Measurements from ENCODE around the gene ESM1.
"Not testable (repeated sequence)": the region's sequence is repeated elsewhere in the genome, so short reads cannot be mapped to it uniquely, and the experiment has no call there.

The ESM1 gene, protein sequence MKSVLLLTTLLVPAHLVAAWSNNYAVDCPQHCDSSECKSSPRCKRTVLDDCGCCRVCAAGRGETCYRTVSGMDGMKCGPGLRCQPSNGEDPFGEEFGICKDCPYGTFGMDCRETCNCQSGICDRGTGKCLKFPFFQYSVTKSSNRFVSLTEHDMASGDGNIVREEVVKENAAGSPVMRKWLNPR

DNA sequence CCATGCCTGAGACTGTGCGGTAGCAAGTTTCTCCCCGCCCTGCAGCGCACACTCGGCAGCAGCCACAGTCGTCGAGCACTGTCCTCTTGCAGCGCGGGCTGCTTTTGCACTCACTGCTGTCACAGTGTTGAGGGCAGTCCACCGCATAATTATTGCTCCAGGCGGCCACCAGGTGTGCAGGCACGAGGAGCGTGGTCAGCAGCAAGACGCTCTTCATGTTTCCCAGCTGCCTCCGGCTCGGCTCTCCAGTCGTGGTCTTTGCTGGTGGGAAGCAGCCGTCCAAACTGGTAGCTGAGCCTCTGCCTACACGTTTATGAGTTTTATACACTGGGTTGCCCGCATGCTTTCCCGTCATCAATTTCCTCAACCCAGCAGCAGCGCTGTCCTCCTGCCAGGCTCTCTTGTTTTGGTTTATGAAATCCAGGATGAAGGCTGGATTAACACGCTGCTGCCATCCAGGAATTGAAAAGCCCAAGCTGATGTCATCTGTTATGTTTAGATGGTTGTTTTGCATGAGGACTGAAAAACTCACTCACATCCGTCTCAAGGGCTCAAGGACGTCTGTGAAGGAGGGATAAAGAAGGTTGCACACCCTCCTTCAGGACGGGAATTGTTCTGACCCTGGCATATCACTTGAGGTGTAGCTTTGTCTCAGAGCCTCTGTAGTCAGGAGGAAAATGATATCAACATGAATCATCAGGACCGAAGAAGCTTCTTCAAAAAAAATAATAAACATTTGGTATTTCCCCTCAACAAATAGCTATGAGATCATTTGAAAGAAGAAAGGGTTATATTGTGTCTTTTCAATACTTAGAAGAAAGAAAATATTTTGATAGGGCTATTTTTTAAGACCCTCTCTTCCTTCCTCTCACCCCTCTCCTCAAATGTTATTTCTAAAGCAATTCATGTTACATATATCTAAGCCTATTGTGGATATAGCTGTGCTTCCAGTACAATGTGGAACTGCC, at the start of gene ESM1:
Gene ESM1, minus strand, starts transcription at position 293 of the 968 bp plus-strand sequence. Its CDS starts 76 bp downstream, at position 217.
- in situ Hi-C loops (cut with MboI; ENCODE audit: low pct_unique_long_range_greater_than_20kb, low sequenced_read_pairs), result no loop called here
- no peak for DNase-seq

DNA sequence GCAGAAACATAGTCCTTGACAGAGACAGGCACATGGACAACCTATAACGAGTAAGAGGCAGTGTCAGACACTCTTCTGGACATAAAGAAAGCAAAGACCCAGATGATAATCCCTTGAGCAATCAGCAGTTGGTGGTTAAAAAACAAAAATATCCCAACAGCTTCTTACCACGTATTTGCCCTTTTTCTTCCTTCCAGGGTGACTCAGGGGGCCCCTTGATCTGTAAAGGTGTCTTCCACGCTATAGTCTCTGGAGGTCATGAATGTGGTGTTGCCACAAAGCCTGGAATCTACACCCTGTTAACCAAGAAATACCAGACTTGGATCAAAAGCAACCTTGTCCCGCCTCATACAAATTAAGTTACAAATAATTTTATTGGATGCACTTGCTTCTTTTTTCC, 48.2 kb upstream of the ESM1 start:
- DNase-seq, result no peak
- in situ Hi-C loops (cut with MboI; ENCODE audit: low pct_unique_long_range_greater_than_20kb, low sequenced_read_pairs), result no loop called here

DNA sequence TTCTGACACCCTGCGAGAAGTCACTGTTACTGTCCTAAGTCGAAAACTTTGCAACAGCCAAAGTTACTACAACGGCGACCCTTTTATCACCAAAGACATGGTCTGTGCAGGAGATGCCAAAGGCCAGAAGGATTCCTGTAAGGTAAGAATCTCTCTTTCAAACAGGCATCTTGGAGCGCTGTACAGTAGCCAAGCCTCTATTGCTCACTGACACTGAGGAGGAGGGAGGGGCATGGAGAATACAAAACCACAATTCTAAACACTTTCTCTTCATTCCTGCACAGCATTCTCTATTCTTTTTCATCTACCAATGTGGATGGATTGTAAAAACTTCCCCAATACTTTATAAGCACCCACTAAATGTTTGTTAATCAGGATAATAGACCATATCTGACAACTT, 46.1 kb upstream of the ESM1 start:
- no peak for DNase-seq
- in situ Hi-C loops (cut with MboI; ENCODE audit: low pct_unique_long_range_greater_than_20kb, low sequenced_read_pairs), result no loop called here

DNA sequence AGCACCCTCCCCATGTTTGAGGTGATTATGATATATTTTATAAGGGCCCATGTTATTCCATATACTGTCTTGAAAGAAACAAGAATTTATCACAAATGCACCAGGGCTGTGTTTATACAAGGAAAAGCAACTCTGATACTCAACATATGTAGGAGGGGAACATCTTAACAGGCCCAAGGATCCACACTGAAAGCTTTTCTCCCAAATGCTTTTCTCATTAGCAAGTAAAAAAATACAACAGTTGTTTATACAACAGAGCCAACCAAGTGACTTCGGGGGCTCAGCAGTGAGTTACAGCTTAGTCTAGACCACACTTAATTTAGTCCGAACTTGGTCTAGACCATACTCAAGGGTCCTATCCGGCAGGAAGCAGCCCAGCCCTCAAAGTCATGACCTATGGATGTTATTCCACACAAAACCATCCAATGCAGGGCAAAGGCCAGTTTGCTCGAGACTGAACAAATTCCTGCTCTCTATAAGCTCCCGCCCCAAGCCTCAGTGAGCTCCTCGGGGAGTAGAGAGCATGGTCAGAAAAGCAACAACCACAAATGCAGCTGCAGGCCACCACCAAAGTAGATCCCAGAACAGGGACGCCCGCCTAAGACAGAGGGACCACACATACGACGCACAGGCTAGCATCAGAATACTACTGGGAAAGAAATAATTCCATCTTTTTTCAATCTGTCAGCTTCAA, 45.4 kb upstream of the ESM1 start:
- in situ Hi-C loops (cut with MboI; ENCODE audit: low pct_unique_long_range_greater_than_20kb, low sequenced_read_pairs), result no loop called here
- no peak for DNase-seq

DNA sequence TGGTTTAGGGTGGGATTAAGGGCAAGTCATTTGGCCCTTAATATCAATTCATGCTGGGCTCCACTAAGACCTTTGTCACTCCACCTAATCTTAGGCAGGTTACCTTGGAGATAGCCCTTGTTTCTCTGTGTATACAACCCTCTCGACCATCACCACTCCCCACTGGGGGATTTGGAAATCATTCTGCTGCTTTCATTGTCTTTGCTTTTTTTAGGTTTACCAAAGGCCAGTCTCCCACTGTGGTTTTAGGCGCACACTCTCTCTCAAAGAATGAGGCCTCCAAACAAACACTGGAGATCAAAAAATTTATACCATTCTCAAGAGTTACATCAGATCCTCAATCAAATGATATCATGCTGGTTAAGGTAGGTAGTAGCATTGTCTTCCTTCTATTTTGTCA, 44.8 kb upstream of the ESM1 start:
- in situ Hi-C loops (cut with MboI; ENCODE audit: low pct_unique_long_range_greater_than_20kb, low sequenced_read_pairs), result no loop called here
- DNase-seq, result no peak

DNA sequence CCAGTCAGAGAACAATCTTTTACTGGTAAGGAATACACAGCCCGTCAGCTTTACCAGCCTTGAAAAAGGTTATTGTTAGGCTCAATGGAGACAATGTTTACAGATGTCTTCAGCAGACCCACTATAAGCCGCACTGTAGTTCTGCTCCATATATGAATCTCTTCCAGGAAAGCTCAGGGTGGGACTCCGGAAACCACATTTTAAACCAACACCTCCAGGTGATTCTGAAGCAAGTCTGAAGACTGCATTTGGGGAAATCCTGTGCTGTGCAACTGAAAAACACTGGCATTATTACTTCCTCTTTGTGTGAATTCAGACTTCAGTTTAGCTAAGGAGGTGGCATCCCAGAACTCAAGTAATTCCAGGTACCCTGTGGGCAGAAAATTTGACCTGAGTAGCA, 42.2 kb upstream of the ESM1 start:
- peak; percentile 54 for DNase-seq
- in situ Hi-C loops (cut with MboI; ENCODE audit: low pct_unique_long_range_greater_than_20kb, low sequenced_read_pairs), result no loop called here

DNA sequence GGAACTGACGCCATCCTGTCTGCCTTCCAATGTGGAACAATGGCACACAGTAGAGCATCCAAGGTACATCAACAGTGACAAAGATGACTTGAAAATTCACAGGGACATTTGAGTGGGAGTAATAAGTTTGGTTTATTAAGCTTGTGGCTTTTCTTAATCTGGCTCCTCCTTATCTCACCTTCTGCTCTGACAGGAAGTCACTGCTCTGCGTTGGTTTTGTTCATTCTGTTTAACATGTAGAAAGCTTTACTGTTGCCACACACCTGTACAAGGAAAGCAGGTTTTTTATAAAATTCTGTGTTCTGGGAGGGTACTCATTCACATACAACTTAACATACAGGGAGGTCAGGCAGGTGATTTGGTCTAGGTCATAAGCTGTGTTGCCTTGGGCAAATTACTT, 37.1 kb upstream of the ESM1 start:
- in situ Hi-C loops (cut with MboI; ENCODE audit: low pct_unique_long_range_greater_than_20kb, low sequenced_read_pairs), result no loop called here

DNA sequence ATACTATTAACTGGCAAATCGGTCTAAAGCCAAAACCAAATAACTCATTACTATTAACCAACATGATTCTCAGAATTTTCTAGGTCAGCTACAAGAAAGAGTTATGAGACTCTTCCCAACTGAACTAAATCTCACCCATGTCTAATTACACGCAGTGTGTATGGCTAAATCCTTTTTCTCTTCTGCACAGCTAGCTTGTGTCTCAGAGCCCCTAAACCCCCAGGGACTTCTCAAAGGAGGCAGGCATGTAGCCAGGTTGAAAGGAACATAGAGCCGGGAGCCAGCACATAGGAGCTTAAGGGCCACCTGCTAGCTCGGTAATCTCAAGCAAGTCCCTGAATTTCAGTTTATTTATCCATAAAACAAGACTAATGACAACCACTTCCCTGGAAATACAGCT, 36.4 kb upstream of the ESM1 start:
- DNase-seq, result no peak
- in situ Hi-C loops (cut with MboI; ENCODE audit: low pct_unique_long_range_greater_than_20kb, low sequenced_read_pairs), result no loop called here

More for the DNA sequence above, 37.1 kb upstream of the ESM1 start:
- DNase-seq, result no peak

DNA sequence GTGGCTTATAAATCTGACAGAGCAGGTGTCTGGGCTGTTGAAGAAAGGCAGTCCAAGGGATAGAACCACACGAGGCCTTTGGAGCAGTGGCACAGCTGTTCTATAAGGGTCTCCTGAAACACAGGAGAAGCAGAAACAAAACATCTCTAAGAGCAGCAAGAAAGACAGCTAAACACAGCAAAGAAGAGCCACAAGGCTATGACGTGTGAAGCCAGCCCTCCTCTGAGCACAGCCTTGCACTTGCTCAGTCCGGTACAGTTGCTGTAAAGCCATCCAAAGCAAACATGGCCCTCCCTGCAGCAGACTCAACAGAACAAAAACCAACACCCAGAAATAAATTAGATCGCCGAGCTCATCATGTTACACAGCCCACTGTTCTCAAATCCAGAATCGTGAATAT, 36.0 kb upstream of the ESM1 start:
- DNase-seq, result no peak
- in situ Hi-C loops (cut with MboI; ENCODE audit: low pct_unique_long_range_greater_than_20kb, low sequenced_read_pairs), result no loop called here

DNA sequence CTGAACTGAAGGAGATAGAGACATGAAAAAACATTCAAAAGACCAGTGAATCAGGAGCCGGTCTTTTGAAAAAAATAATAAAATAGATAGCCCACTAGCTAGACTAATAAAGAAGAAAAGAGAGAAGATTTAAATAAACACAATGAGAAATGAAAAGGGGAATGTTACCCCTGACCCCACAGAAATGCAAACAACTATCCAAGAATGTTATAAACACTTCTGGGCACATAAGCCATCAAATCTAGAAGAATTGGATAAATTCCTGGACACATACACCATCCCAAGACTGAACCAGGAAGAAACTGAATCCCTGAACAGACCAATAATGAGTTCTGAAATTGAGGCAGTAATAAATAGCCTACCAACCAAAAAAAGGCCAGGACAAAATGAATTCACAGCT, 24.8 kb upstream of the ESM1 start:
- in situ Hi-C loops (cut with MboI; ENCODE audit: low pct_unique_long_range_greater_than_20kb, low sequenced_read_pairs); DNase-seq: not testable (repeated sequence)

DNA sequence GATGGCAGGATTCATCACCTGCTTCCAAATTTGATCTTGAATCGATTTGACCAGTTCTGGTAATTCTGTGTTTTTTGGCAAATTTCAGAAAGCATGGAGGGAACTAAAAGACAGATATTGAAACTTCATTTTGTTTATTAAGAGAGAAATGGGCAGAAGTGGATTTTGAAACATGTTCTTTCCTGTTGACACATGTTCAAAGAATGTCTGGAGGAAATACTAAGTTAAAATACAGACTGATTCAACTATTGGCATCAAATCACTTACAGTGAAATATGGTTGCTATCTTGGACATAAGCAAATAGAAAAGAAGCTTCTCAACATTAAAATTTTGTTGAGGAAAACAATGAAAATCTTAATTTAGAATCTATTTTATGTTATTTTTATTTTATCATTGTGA, 19.3 kb upstream of the ESM1 start:
- in situ Hi-C loops (cut with MboI; ENCODE audit: low pct_unique_long_range_greater_than_20kb, low sequenced_read_pairs), result no loop called here
- no peak for DNase-seq

DNA sequence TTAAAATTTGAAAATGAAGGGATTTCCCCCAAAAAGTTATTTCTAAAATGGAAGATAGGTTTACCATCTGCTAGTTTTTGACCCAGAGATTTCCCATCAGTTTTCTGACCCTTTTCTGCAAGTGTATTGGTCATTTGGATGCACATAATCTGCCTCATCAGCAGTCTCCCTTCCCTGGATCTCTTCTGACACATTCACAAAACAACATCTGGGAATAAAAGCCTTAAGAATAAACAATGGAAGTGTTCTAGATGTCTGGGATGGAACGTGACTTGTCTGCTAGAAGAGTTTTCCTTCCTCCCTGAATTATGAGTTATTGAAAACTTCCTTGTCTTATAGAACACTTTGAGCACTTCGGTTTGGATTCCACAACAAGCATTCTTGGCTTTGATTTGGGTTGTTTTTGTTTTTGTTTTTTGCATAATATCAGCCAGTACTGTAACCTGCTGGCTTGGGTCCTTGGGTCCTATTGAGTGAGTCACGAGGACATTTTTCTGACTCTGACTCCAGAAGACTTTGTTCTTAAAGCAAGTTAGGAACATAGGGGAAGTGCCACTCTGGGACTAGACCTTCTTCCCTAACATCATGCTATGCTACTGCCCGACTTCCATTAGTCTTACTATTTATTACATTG, 18.2 kb upstream of the ESM1 start:
- DNase-seq, result no peak
- in situ Hi-C loops (cut with MboI; ENCODE audit: low pct_unique_long_range_greater_than_20kb, low sequenced_read_pairs), result no loop called here

DNA sequence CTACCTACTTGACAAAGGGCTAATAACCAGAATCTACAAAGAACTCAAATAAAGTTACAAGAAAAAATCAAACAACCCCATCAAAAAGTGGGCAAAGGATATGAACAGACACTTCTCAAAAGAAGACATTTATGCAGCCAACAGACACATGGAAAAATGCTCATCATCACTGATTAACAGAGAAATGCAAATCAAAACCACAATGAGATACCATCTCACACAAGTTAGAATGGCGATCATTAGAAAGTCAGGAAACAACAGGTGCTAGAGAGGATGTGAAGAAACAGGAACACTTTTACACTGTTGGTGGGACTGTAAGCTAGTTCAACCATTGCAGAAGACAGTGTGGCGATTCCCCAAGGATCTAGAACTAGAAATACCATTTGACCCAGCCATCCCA, 16.8 kb upstream of the ESM1 start:
- in situ Hi-C loops (cut with MboI; ENCODE audit: low pct_unique_long_range_greater_than_20kb, low sequenced_read_pairs); DNase-seq: not testable (repeated sequence)

DNA sequence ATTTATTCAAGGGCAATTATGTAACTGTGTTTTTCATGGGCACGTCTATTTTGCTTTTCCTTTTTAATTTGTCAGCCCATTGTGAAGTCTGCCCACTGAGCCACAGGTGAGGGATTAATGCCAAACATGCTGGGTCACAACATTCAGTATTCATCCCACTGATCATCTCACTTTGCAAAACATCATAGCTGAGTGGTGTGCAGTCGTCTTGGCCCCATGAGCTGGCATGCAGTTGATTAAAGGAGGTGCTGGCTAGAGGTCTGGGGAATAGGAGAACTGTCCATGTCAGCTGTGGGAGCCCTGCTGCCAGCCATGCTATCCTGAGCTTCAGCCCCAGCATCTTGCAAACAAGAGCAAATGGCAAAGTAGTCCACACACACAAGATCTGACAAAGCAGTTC, 11.7 kb upstream of the ESM1 start:
- DNase-seq, result no peak
- in situ Hi-C loops (cut with MboI; ENCODE audit: low pct_unique_long_range_greater_than_20kb, low sequenced_read_pairs), result no loop called here

DNA sequence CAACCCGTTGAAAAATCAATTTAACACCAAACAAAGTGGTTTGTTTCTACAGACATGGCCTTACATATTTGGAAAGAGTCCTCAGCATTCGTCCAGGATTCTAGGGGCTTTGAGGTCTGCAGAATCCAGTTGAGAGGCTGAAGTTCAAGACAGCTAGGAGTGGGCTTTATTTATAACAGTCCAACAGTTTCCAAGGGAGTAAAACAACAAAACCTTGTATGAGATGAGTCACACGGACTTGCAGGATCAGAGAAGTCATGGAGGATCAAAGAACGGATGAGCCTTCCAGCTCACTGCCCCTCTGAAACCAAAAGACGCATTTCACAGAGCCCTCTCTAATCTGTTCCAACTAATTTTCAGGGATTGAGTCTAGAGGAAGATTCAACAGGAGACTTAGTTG, 11.1 kb upstream of the ESM1 start:
- in situ Hi-C loops (cut with MboI; ENCODE audit: low pct_unique_long_range_greater_than_20kb, low sequenced_read_pairs), result no loop called here

DNA sequence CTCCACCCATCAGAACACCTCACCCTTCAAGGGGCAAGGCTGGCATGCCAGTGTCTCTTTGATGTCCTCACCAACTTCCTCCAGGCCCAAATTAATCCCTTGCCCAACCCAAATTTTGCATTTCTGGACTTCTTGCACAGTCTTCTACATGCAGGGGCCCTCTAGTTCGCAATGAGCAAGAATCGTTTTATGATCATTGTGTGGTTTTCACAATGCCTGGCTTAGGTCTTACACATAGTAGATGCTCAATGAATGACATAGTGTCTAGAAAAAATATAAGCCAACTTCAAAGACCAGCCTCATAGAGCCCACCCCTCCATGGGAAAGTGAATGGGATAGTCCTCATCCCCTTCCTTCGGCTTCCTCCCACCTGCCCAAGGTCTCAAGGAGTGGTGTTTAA, 9.8 kb upstream of the ESM1 start:
- DNase-seq, result no peak
- in situ Hi-C loops (cut with MboI; ENCODE audit: low pct_unique_long_range_greater_than_20kb, low sequenced_read_pairs), result no loop called here

More for the DNA sequence above, 11.1 kb upstream of the ESM1 start:
- DNase-seq, result no peak

DNA sequence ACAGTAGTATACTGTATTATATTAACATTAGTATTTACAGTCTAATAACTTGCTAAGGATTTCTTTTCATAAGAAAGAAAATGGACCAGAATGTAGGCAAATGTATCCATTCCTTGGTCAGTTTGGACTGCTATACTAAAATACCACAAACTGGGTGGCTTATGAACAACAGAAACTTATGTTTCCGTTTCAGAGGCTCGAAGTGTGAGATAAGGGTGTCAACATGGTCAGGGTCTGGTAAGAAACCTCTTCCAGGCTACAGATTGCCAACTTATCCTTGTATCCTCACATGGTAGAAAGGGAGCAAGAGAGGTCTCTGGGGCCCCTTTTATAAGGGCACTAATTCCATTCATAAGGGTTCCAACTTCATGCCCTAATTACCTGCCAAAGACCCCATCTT, 9.2 kb upstream of the ESM1 start:
- in situ Hi-C loops (cut with MboI; ENCODE audit: low pct_unique_long_range_greater_than_20kb, low sequenced_read_pairs), result no loop called here
- no peak for DNase-seq

DNA sequence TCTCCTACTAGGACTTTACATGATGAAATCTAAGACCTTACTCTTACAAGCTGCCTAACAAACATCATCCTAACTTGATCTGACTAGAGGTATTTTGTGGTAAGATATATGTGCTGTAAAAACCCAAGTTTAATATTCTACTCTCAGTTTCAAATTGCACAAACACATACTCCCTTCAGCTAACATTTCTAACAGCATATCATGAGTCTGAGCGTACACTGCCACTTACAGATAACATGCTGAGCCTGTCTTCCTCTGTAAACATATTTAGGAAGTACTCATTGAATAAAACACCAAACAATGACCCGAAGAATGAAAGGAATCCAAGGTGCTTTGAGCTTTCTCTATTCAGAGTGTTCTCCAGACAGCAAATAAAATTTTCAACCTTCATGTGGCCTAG, 7.9 kb upstream of the ESM1 start:
- in situ Hi-C loops (cut with MboI; ENCODE audit: low pct_unique_long_range_greater_than_20kb, low sequenced_read_pairs), result no loop called here

DNA sequence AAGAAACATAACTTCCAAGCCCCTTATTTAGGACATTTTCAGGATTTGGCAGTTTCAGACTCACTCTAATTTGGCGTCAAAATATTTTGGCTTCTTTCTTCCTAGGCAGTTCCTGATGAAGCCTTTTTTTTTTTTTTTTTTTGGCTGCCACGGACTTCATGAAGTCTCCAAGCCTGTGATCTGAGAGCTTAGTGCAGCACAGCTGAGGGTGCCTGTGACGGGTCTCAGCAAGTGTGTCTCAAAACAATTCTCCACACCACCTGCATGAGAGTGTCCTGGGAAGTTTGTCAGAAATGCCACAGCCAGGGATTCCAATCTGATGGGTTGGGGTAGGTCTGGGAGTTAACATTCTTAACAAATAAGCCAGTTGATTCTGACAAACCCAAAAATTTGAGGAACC, 6.0 kb upstream of the ESM1 start:
- DNase-seq, result no peak
- in situ Hi-C loops (cut with MboI; ENCODE audit: low pct_unique_long_range_greater_than_20kb, low sequenced_read_pairs), result no loop called here

More for the DNA sequence above, 7.9 kb upstream of the ESM1 start:
- no peak for DNase-seq

DNA sequence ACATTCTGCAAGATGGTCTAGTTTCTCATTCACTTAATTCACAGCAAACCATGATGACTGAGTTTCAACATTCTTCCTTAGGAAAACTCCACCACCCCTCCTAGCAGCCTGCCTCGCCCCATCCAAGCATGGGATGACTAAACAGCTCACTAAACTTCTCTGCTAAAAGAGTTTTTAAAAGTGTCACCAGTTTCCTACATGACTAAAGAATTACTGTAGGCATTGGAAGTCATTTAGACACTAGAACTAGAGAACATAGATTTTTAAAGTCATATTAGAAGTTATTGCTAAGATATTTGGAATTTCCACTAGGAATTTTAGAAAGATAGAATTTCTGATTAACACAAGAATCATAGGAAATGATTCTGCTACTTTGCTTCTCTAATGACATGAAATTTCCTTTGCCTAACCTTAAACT, 5.5 kb upstream of the ESM1 start:
- in situ Hi-C loops (cut with MboI; ENCODE audit: low pct_unique_long_range_greater_than_20kb, low sequenced_read_pairs), result no loop called here
- DNase-seq, result no peak
